Measurements from ENCODE around the gene NACC1.

Gene NACC1

GRCh38 chr19:13085666-13086065 is 32.4 kb upstream of the NACC1 start:
- Histone ChIP-seq H4K5ac (ENCODE audit: low read length) (no peak overlapping the region), H3K23ac (ENCODE audit: low read length) (no peak overlapping the region), H3K4me2 (ENCODE audit: low read length) (no peak overlapping the region), H3K4me1 (ENCODE audit: control insufficient read depth, low read depth, low read length) (no peaks in the 10 kb centered on the region), H3K18ac (ENCODE audit: low read length) (no peak overlapping the region), H3K9ac (ENCODE audit: low read length) (no peak overlapping the region), H3K27me3 (ENCODE audit: insufficient read depth, low read length, poor library complexity) (no peaks in the 10 kb centered on the region), H3K36me3 (ENCODE audit: control insufficient read depth, insufficient read depth, low read length) (no peaks in the 10 kb centered on the region), H2BK120ac (ENCODE audit: low read depth, low read length) (no peak overlapping the region), H3K79me2 (ENCODE audit: control insufficient read depth, insufficient read depth, low read length) (no peaks in the 10 kb centered on the region), H3K56ac (ENCODE audit: low read length) (no peak overlapping the region), H2AK5ac (ENCODE audit: low read length) (no peak overlapping the region), H3K4me3 (ENCODE audit: low read length) (no peak overlapping the region), H4K8ac (ENCODE audit: low read depth, low read length) (no peak overlapping the region), H3K27ac (ENCODE audit: low read depth, low read length) (no peak overlapping the region), H2BK15ac (replicated peaks; ENCODE audit: low read depth) (no peak overlapping the region), H3K4ac (ENCODE audit: low read depth, low read length) (no peak overlapping the region), H2BK5ac (ENCODE audit: low read length) (no peak overlapping the region), H3K79me1 (ENCODE audit: low read length) (no peaks in the 10 kb centered on the region)
- WGBS (ENCODE audit: extremely low coverage, insufficient coverage, low lambda C conversion rate), result no CpG with 5 or more reads among the region's 7 CpGs
- no peak for DNase-seq

GRCh38 chr19:13086341-13086740 is 31.7 kb upstream of the NACC1 start:
- H2BK15ac ChIP-seq (replicated peaks; ENCODE audit: low read depth), result no peak overlapping the region
- H4K5ac ChIP-seq (ENCODE audit: low read length), result no peak overlapping the region
- no peak overlapping the region for H3K9ac ChIP-seq (ENCODE audit: low read length)
- H3K36me3 ChIP-seq (ENCODE audit: control insufficient read depth, insufficient read depth, low read length), result no peaks in the 10 kb centered on the region
- H3K4me1 ChIP-seq (ENCODE audit: control insufficient read depth, low read depth, low read length), result peaks cover under 1% of the 10 kb centered on the region
- no peak overlapping the region for H3K4me2 ChIP-seq (ENCODE audit: low read length)
- H3K79me1 ChIP-seq (ENCODE audit: low read length), result no peaks in the 10 kb centered on the region
- H2BK120ac ChIP-seq (ENCODE audit: low read depth, low read length), result no peak overlapping the region
- no CpG with 5 or more reads among the region's 2 CpGs for WGBS (ENCODE audit: extremely low coverage, insufficient coverage, low lambda C conversion rate)
- H3K27ac ChIP-seq (ENCODE audit: low read depth, low read length), result no peak overlapping the region
- no peak overlapping the region for H2BK5ac ChIP-seq (ENCODE audit: low read length)
- H3K79me2 ChIP-seq (ENCODE audit: control insufficient read depth, insufficient read depth, low read length), result no peaks in the 10 kb centered on the region
- no peak overlapping the region for H2AK5ac ChIP-seq (ENCODE audit: low read length)
- no peak overlapping the region for H3K56ac ChIP-seq (ENCODE audit: low read length)
- no peak overlapping the region for H3K18ac ChIP-seq (ENCODE audit: low read length)
- no peak overlapping the region for H4K8ac ChIP-seq (ENCODE audit: low read depth, low read length)
- H3K23ac ChIP-seq (ENCODE audit: low read length), result no peak overlapping the region
- no peaks in the 10 kb centered on the region for H3K27me3 ChIP-seq (ENCODE audit: insufficient read depth, low read length, poor library complexity)
- DNase-seq, result no peak
- H3K4me3 ChIP-seq (ENCODE audit: low read length), result no peak overlapping the region
- H3K4ac ChIP-seq (ENCODE audit: low read depth, low read length), result no peak overlapping the region

- no peaks in the 10 kb centered on the region for H3K79me1 ChIP-seq (ENCODE audit: low read length)
- no peak overlapping the region for H3K23ac ChIP-seq (ENCODE audit: low read length)
- H3K4me2 ChIP-seq (ENCODE audit: low read length), result no peak overlapping the region
- H3K4me3 ChIP-seq (ENCODE audit: low read length), result no peak overlapping the region
- WGBS (ENCODE audit: extremely low coverage, insufficient coverage, low lambda C conversion rate), result no CpG with 5 or more reads among the region's 12 CpGs
- no peak overlapping the region for H3K4ac ChIP-seq (ENCODE audit: low read depth, low read length)
- H3K79me2 ChIP-seq (ENCODE audit: control insufficient read depth, insufficient read depth, low read length), result no peaks in the 10 kb centered on the region
- H4K8ac ChIP-seq (ENCODE audit: low read depth, low read length), result no peak overlapping the region
- H4K5ac ChIP-seq (ENCODE audit: low read length), result no peak overlapping the region
- no peak overlapping the region for H3K27ac ChIP-seq (ENCODE audit: low read depth, low read length)
- no peaks in the 10 kb centered on the region for H3K27me3 ChIP-seq (ENCODE audit: insufficient read depth, low read length, poor library complexity)
- H2BK15ac ChIP-seq (replicated peaks; ENCODE audit: low read depth), result no peak overlapping the region
- H2BK120ac ChIP-seq (ENCODE audit: low read depth, low read length), result no peak overlapping the region
- H3K9ac ChIP-seq (ENCODE audit: low read length), result no peak overlapping the region
- H2BK5ac ChIP-seq (ENCODE audit: low read length), result no peak overlapping the region
- peaks cover 5% of the 10 kb centered on the region for H3K4me1 ChIP-seq (ENCODE audit: control insufficient read depth, low read depth, low read length)
- no peak for DNase-seq
- H3K56ac ChIP-seq (ENCODE audit: low read length), result no peak overlapping the region
- H2AK5ac ChIP-seq (ENCODE audit: low read length), result no peak overlapping the region
- H3K18ac ChIP-seq (ENCODE audit: low read length), result no peak overlapping the region
- no peaks in the 10 kb centered on the region for H3K36me3 ChIP-seq (ENCODE audit: control insufficient read depth, insufficient read depth, low read length)
Measured at GRCh38 chr19:13087295-13087694, 30.8 kb upstream of the NACC1 start.

- H3K79me2 ChIP-seq (ENCODE audit: control insufficient read depth, insufficient read depth, low read length), result no peaks in the 10 kb centered on the region
- no peaks in the 10 kb centered on the region for H3K79me1 ChIP-seq (ENCODE audit: low read length)
- H3K27ac ChIP-seq (ENCODE audit: low read depth, low read length), result no peak overlapping the region
- WGBS (ENCODE audit: extremely low coverage, insufficient coverage, low lambda C conversion rate), result no CpG with 5 or more reads among the region's 37 CpGs
- H3K4me1 ChIP-seq (ENCODE audit: control insufficient read depth, low read depth, low read length), result peaks cover 5% of the 10 kb centered on the region
- no peaks in the 10 kb centered on the region for H3K27me3 ChIP-seq (ENCODE audit: insufficient read depth, low read length, poor library complexity)
- H2BK15ac ChIP-seq (replicated peaks; ENCODE audit: low read depth), result no peak overlapping the region
- H4K5ac ChIP-seq (ENCODE audit: low read length), result no peak overlapping the region
- H3K4me3 ChIP-seq (ENCODE audit: low read length), result no peak overlapping the region
- no peak overlapping the region for H3K18ac ChIP-seq (ENCODE audit: low read length)
- no peak overlapping the region for H3K4ac ChIP-seq (ENCODE audit: low read depth, low read length)
- no peak overlapping the region for H3K4me2 ChIP-seq (ENCODE audit: low read length)
- DNase-seq, result no peak
- H2AK5ac ChIP-seq (ENCODE audit: low read length), result no peak overlapping the region
- no peak overlapping the region for H4K8ac ChIP-seq (ENCODE audit: low read depth, low read length)
- H2BK120ac ChIP-seq (ENCODE audit: low read depth, low read length), result no peak overlapping the region
- no peak overlapping the region for H2BK5ac ChIP-seq (ENCODE audit: low read length)
- no peak overlapping the region for H3K23ac ChIP-seq (ENCODE audit: low read length)
- no peaks in the 10 kb centered on the region for H3K36me3 ChIP-seq (ENCODE audit: control insufficient read depth, insufficient read depth, low read length)
- H3K9ac ChIP-seq (ENCODE audit: low read length), result no peak overlapping the region
- H3K56ac ChIP-seq (ENCODE audit: low read length), result no peak overlapping the region
Measured at GRCh38 chr19:13087795-13088537, 30.1 kb upstream of the NACC1 start.

- H4K8ac ChIP-seq (ENCODE audit: low read depth, low read length), result no peak overlapping the region
- H2AK5ac ChIP-seq (ENCODE audit: low read length), result no peak overlapping the region
- H2BK5ac ChIP-seq (ENCODE audit: low read length), result no peak overlapping the region
- H3K4me1 ChIP-seq (ENCODE audit: control insufficient read depth, low read depth, low read length), result peaks cover 9% of the 10 kb centered on the region
- no peak overlapping the region for H3K56ac ChIP-seq (ENCODE audit: low read length)
- H3K4me3 ChIP-seq (ENCODE audit: low read length), result no peak overlapping the region
- no peak overlapping the region for H2BK15ac ChIP-seq (replicated peaks; ENCODE audit: low read depth)
- H3K27me3 ChIP-seq (ENCODE audit: insufficient read depth, low read length, poor library complexity), result no peaks in the 10 kb centered on the region
- H3K27ac ChIP-seq (ENCODE audit: low read depth, low read length), result no peak overlapping the region
- H4K5ac ChIP-seq (ENCODE audit: low read length), result no peak overlapping the region
- H3K4ac ChIP-seq (ENCODE audit: low read depth, low read length), result no peak overlapping the region
- H2BK120ac ChIP-seq (ENCODE audit: low read depth, low read length), result no peak overlapping the region
- H3K79me2 ChIP-seq (ENCODE audit: control insufficient read depth, insufficient read depth, low read length), result no peaks in the 10 kb centered on the region
- no peak overlapping the region for H3K4me2 ChIP-seq (ENCODE audit: low read length)
- H3K36me3 ChIP-seq (ENCODE audit: control insufficient read depth, insufficient read depth, low read length), result no peaks in the 10 kb centered on the region
- peak; percentile 81 for DNase-seq
- no peak overlapping the region for H3K9ac ChIP-seq (ENCODE audit: low read length)
- no peak overlapping the region for H3K18ac ChIP-seq (ENCODE audit: low read length)
- H3K79me1 ChIP-seq (ENCODE audit: low read length), result no peaks in the 10 kb centered on the region
- no CpG with 5 or more reads among the region's 5 CpGs for WGBS (ENCODE audit: extremely low coverage, insufficient coverage, low lambda C conversion rate)
- no peak overlapping the region for H3K23ac ChIP-seq (ENCODE audit: low read length)
Measured at GRCh38 chr19:13089139-13089856, 28.8 kb upstream of the NACC1 start.

All from mesendoderm (in vitro differentiated cells).